GM12874 (cell line): ENCODE data around the gene RAP2A.

Experiments
- TF ChIP-seq, protein P1 (sequence below): IDR thresholded peaks from 2 replicates; pipeline ENCODE4 v1.5.1; 2011; ENCODE audit warnings: low read depth, mild to moderate bottlenecking, control low read depth, low read length, moderate library complexity; ENCODE audit not compliant: insufficient read depth

The RAP2A gene

DNA sequence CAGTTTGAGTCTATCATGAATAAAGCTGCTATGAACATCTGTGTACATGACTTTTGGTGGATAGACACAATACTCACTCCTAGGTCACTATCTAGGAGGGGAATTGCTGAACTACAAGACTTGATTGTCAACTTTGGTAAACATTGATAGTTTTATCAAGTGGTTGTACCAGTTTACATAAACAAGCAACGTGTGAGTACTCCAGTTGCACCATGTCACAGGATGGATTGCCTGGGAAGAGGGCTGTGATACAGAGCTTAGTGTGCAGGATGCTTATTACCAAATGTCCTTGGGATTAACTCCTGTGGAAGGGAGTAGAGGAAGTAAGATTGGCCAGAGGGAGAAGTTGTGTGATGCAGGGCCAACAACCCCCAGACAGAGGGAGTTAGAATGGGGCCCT lies 37.7 kb downstream of the RAP2A start:
- TF ChIP-seq, protein P1, sequence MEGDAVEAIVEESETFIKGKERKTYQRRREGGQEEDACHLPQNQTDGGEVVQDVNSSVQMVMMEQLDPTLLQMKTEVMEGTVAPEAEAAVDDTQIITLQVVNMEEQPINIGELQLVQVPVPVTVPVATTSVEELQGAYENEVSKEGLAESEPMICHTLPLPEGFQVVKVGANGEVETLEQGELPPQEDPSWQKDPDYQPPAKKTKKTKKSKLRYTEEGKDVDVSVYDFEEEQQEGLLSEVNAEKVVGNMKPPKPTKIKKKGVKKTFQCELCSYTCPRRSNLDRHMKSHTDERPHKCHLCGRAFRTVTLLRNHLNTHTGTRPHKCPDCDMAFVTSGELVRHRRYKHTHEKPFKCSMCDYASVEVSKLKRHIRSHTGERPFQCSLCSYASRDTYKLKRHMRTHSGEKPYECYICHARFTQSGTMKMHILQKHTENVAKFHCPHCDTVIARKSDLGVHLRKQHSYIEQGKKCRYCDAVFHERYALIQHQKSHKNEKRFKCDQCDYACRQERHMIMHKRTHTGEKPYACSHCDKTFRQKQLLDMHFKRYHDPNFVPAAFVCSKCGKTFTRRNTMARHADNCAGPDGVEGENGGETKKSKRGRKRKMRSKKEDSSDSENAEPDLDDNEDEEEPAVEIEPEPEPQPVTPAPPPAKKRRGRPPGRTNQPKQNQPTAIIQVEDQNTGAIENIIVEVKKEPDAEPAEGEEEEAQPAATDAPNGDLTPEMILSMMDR = no peak

DNA sequence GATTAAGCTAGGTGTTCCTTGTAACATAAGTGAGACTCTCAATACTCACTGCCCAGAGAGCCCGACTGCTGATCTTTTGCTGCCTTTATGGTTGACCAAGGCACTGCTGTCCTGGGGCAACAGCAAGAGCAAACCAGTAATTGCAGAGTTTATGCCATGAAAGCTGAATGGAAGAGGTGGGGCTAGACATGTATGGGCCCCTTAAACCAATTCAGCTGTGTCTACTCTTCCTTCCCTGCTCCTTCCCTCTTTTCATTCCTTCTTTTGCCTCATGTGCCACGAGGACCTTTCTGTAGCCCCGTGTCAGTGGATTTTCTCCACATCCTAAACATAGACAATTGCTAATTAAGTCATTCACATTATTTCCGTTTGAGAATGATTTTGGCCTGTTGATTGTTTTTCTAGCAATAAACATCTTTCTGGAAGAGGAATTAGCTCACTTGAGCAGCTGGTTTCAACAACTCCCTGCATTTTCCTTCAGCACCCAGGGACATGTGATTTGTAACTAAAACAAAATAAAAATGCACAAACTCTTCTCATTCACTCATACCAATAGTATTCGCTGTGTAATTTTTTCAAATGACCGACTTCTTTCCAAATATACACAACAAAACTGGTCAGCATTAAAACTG lies 40.5 kb downstream of the RAP2A start:
- TF ChIP-seq, protein P1 = no peak

DNA sequence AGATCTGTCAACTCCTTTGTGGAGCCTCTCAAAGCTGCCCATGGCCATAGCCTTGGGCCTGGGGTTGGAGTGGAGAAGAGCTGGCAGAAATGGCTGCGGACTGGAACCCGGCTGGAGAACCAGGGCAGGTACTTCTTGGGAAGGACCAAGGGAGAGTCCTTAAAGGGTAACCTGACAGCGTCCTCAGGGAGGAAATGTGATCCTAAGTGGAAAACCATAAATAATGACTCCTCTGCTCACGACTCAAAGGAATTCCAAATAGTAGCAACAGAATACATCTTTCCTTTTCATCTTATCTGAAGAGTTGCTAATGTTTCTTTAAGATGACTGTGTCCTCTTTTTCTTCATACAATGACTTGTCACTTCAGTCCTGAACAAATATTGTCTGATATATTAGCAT lies 41.0 kb downstream of the RAP2A start:
- TF ChIP-seq, protein P1 = no peak

DNA sequence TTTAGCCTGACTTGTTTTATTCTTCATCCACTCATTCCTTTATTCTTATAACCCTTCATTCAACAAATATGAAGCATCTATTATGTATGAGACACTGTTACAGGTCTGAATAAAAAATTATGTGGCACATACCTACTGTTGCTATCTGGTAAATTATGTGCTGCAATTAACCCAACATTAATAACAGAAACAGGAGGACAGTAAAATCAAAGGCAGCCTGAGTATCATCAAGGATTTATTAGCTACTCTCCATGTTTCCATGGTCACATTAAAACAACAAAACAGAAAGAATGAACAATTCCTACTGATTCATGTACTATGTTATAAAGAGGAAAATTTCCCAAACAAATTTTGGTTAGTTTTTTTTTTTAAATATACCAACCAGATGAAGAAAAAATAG lies 43.9 kb downstream of the RAP2A start:
- TF ChIP-seq, protein P1 = no peak

DNA sequence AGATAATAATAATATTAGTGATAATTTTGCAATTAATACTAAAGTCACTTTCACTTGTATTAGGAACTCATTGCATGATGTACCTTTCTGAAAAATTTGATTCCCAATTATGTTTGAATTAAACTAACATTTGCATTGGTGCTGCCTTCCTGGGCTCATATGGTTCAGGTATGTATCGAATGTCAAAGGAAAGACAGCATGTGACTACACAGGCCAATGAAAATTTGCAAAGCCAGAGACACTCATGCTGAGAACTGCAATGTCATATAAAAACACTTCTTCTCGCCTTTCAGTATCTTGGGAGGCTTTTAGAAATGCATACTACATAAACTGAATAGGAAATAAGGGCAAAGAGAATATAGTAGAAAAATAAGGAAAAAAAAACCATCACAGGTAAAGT lies 44.3 kb downstream of the RAP2A start:
- TF ChIP-seq, protein P1 = no peak

DNA sequence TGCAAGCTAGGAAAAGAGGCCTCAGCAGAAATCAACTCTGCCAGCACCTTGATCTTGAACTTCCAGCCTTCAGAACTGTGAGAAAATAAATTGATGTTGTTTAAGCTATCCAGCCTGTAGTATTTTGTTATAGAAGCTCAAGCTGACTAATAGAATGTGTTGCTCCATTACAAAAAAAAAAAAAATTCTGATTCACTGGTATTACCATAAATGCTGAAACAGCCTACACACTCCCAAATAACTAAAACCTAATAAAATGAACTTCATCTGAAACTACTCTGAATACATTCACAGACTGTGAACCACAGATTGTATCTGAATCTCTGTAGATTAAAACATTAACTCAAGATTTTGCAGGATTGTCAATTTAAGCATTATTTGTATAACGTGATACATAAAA lies 49.5 kb downstream of the RAP2A start:
- TF ChIP-seq, protein P1 = no peak

DNA sequence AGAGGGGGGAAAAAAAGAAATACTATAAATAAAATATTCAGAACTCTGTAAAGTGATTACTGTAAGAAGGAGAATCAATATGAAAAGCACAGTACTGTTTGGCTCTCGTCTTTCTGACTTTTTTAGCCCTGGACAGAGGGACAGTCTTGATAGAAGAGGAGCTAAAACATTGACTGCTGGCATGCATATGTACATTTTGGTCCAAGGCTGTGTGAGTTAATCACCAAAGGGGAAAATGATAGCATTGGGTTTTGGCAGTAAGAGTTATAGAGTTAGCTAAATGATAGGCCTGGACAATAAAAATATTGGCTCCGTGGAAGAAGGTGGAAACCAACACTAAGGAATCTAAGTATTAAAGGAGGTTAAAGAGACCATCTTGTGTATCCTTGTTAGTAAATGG lies 50.3 kb downstream of the RAP2A start:
- TF ChIP-seq, protein P1 = no peak

DNA sequence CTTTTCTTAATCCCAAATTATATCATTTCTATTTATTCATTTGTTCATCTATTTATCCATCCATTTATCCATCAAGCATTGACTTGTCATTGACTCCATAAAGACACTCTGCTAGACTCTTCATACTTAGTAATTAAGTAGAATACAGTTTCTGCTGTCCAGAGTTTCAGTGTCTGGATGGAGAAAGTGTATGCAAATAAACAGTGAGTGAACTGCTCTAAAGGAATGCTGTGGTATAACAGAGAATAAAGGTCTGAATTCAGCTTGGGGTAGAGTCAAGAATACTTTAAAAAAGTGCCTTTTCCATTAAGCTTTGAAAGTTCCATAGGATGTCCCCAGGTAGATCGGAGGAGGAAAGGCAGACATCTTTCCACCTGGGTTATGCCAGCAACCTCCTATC lies 51.4 kb downstream of the RAP2A start:
- TF ChIP-seq, protein P1 = no peak
